ENCODE measurements around the gene APOLD1.
"Not testable (repeated sequence)": the region's sequence is repeated elsewhere in the genome, so short reads cannot be mapped to it uniquely, and the experiment has no call there.

The APOLD1 gene, protein sequence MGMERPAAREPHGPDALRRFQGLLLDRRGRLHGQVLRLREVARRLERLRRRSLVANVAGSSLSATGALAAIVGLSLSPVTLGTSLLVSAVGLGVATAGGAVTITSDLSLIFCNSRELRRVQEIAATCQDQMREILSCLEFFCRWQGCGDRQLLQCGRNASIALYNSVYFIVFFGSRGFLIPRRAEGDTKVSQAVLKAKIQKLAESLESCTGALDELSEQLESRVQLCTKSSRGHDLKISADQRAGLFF

DNA sequence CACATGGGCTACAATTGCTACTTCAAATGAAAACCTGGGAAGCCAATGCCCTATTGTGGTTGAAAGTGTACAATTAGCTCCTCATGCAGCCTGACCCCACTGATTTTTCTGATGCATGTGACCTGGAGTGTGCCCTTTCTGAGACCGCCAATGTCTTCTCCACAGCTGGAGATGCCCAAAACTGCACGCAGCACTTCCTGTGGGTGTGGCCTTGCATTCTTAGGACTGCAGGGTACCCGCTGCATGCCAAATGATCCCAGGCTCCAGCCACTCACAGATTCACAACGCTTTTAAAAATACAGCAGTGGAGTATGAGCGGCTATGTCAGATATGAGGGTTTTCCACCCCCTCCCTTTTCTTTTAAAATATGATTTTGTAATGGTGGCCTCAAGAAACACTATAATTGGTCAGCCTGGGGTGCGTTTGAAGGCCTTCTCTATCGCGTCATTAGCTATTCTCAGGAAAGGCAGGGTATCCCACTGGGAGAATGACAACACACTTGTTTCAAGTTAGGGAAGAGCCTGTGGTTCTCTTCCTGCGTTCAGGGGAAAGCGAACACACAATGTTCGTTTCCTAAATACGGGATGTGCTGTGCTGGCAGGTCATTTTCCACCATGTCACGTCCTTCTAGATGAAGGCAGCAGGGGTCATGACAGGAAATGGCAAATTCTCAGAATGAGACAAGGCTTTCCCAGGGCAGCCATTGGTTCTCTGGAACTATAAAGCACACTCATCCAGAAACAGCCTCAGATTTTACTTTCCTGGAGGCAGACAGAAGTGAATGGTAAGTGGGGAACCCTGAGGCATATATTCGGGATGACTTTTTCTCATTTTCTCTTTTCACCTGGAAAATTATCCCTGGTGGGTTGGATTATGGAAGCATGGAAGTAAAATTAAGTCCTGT is at the start of gene APOLD1:
Gene APOLD1 (plus strand): TSS at position 749 of the 904 bp plus-strand sequence. CDS start 33 bp downstream, at position 782.
- FAIRE-seq = no peak

DNA sequence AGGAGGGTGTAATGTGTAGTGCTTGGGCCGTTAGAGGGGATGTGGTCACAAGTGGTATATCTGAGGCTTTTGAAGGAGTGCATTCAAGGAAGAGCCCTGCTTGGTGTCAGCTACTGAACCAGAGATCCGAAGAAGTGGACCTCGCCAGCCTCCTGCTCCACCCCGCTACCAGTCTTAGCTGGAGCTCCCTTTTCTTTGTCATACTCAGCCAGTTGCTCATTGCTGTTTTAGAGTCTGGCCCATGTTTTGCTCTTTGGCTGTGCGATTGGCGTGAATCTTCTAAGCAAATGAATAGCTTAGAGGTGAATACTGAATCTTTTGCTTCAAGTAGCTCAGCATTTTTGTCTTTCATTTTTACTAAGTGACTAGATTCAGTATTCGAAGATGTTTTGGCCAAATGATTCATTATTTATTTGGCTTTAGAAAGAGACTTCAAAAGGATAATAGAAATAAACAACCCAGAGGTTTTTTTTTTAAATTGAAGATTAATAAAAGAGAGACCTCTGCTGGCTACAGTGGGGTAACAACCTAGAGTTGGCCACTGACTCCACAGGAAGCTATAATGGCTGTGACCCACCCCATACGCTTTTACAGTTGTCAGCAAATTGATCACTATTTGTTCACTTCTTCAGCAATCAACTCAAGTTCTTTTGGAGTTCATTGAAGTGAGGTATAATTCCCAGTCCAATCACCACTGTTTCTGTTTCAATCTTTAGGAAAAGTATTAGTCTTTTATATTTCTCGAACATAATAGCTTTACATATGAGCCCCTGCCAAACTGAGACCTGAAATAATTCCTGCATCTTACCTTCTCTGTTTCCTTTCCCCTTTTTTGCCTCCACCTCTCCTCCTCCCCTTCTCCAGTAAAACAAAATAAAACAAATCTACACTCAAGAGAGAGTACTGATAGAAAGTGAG is 48.4 kb upstream of the APOLD1 start:
- FAIRE-seq = peak; percentile 92

DNA sequence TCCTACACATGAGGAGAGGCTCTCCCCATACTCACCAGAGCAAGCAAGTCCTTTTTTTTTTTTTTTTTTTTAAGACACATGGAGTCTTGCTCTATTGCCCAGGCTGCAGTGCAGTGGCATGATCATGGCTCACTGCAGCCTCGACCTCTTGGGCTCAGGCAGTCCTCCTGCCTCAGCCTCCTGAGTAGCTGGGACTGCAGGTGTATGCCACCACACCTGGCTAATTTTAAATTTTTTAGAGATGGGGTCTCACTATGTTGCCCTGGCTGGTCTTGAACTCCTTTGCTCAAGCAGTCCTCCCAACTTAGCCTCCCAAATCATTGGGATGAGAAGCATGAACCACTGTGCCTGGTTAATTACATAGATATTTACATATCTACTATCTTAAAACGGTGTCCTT is 47.3 kb upstream of the APOLD1 start:
- FAIRE-seq = not testable (repeated sequence)

DNA sequence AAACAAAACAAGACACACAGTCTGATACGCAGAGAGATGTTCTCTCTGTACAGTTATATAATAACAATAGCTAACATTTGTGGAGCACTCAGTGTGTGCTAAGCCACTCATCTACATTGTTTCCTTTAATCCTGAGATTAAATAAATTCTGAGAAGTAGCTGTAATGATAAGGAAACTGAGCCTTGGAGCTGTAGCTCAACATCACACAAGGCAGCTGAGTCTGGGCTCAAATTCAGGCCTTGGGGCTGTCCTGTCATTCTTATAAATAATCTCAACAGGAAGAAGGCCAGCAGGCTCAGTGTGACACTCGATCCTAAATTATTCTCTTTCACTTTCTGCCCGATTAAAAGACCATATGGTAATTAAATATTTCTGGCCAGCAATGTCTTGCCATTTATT is 43.8 kb upstream of the APOLD1 start:
- FAIRE-seq = no peak

DNA sequence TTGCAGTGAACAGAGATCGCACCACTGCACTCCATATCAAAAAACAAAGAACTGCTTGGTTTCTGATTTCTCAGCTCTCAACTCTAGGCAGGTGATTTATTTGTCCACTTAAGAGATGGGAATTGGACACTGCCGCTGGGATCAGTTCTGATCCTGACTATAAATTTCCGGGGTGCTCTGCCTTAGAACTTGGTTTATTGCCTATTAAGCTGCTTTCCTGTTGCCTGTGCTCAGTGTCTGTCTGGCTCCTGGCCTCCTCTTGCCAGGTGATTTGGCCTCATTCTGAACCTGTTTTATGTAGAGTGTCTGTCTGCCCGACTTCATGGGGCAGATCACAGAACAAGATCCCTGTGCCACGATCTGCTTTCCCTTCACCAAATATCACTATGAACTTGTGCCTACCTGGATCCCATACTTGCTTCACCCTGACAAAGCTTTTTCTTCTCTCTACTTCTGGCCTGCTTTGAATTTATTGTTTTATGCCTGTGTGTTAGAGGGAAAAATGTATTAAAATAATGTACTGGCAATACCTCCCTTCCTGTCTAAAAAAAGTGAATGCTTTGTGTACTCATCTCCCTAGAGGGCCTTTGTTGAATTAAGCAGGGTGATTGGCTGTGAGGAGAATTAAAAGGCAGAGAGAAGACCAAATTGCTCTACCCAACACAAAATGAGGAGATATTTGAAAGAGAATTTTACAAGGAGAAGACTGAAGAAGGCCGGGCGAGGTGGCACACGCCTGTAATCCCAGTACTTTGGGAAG is 40.7 kb upstream of the APOLD1 start:
- no peak for FAIRE-seq

DNA sequence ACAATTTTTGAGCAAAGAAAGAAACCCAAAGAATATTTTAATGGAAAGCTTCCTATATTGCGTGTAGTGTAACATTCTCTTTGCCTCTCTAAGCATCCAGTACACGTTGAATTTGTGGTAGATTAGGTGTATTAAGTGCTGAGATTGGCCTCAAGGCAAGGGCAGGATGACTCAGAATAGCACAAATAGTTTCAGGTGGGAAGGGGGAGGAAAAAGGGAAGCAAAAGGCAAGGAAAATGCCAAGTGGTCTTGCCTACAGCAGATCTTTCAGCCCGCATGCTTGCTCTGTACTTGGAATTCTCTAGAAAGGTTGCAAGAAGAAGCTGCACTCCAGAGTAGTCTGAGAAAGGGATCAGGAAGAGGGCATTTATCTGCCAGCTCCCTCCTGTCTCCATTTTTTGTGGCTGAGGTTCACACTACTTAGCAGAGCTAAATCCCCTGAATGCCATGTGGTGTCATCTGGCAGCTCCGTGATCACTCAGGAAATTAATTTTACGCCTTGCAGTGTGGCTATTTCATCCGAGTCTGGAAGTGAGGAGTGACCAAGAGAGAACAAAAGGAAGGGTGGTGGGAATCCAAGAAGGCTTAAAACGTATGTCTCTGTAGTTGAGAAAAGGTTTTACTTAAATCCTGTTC is 39.8 kb upstream of the APOLD1 start:
- no peak for FAIRE-seq

DNA sequence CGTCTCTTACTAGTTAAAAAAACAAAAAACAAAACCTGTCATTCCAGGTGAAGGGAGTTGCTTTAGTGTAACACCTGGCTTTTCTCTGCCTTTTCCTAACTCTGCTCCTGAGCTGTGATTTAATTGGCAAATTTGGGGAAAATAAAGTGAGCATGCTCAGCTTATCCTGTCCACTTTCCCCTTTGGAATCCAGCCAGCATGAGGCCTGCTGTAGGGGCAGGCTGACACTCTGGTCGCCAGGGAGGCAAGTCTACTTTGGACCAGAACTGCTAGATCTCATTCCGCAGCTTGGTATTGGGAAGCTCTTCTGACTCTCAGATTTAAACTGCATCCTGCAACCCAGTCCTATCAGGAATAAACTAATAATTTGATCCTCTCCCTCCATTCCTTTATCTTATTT is 38.2 kb upstream of the APOLD1 start:
- FAIRE-seq = no peak

DNA sequence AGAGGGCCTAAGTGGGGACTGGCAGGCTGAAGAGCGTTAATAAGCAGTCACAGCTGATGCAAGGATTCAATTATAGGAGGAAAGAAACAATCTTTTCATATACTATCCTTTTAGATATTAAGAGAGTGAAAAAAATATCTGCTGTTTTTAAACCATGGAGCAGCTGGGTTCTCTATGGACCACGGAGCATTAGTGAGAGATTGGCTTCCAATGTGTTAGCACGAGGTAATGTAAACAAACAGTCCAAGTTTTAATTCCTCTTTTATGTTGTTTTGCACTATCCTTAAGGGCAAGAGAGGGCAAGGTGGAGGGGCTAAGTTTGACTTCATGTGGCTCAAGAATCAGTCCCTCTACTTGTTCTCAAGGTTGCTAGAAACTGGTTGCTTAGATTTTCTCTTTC is 37.4 kb upstream of the APOLD1 start:
- no peak for FAIRE-seq

DNA sequence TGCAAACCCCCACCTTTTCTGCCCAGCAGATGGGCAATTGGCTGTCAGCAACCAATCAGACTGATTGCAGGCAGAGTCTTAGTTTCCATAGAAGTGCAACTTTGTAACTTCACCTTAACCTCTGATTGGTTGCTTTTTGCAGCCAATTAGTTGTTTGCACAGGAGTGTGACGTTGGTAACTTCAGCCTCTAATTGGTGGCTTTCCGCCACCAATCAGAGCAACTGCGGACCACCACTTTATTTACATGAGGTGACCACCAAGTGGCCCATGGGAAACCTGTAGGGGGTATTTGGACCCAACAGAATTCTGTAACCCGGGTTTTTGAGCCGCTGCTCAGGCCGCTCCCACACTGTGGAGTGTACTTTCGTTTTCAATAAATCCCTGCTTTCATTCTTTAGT is 36.0 kb upstream of the APOLD1 start:
- FAIRE-seq = peak; percentile 89

DNA sequence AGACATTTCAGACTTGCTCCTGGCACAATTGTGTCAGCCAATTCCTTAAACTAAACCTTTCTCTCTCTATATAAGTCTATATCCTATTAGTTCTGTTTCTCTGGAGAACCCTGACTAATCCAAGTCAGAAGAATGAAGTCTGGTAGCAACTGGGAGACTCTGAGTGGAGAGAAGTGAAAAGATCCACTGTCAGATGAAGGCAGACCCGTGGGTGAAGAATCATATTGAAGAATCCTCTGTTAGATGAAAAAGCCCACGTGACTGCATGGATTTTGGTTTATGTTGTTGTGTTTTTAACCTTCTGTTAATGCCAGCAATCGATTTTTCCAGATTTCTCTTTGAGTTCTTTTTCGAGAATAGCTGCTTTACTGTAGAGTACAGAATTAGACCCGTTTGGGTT is 29.5 kb upstream of the APOLD1 start:
- no peak for FAIRE-seq

DNA sequence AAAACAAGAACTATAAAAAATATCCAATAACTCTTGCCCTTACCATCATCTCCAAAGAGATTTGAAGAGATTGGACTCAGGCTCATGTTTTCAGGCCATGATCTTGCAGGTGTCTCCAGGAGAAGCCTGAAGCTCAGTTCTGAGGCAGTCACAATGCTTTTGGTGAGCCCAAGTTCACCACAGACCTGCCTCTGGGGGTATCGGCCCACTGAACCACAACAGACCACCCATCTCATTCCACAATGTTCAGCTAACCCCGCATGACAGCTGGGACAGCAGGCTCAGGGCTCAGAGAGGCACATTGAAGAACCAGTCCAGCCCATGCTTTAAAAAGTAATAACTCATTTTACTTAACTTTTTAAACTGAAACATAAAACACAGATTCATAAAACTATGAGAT is 28.3 kb upstream of the APOLD1 start:
- FAIRE-seq = no peak

DNA sequence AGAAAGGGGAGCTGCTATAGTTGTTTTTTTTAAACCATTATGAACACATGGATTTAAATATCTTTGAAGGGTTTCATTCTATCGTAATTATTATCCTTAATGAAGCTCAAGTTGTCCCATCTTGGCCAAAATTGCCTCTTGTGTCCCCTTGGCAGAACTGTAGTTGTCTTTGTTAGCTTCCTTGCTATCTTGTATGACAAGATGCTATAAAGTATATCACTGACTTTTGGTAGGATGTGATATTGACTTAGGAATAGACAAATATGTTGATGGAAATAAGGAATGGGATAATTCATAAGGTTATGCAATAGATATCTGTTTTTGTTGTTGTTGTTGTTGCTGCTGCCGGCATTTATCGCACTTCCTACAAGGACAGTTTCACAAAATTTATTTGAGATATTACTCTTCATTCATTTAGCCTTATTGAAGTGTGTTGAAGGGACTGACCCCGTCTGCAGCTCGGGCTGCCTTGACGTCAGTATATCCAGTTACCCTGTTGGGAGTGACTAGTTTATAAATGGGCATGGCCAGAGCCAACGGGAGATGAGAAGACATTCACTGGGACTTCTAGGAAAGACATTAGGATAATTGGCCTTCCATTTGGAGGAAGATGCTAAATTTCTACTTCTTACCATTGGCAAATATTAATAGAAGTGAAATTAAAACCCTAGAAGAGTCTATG is 26.1 kb upstream of the APOLD1 start:
- FAIRE-seq = no peak

DNA sequence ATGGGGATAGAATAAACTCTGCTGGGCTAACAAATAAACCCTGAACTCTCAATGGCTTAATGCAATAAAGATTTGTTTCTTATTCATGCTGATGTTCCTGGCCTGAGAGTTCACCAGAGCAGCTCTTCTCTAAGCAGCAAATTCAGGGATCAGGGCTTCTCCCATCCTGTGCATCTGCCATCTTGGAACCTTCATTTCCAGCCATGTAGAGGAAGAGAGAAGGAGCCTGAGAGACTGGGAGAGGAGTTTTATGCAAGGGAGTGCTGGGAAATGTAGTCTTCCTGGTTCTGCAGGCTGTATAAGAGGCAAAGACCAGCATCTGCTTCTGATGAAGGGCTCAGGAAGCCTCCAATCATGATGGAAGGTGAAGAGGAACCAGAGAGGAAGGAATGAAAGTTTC is 20.6 kb upstream of the APOLD1 start:
- FAIRE-seq = no peak

DNA sequence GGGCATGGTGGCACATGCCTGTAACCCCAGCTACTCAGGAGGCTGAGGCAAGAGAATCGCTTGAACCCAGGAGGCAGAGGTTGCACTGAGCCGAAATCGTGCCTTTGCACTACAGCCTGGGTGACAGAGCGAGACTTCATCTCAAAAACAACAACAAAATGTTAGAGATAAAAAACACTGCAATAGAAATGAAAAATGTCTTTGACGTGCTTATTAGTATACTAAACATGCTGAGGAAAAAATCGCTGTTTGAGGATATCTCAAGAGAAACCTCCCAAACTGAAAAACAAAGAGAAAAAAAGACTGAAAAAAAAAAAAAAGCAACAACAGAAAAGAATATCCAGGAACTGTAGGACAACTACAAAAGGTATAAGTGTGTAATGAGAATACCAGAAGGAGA is 15.2 kb upstream of the APOLD1 start:
- FAIRE-seq = no peak

DNA sequence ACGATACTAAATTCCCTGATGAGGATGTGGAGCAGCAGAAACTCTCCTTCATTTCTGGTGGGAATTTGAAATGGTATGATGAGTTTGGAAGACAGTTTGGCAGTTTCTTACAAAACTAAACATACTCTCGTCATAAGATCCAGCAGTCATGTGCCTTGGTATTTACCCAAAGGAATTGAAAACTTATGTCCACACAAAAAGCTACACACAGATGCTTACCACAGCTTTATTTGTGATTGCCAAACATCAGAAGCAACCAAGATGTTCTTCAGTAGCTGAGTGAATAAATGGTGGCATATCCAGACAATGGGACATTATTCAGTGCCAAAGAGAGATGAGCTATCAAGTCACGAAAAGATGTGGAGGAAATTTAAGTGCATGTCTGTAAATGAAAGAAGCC is 10.7 kb upstream of the APOLD1 start:
- no peak for FAIRE-seq

DNA sequence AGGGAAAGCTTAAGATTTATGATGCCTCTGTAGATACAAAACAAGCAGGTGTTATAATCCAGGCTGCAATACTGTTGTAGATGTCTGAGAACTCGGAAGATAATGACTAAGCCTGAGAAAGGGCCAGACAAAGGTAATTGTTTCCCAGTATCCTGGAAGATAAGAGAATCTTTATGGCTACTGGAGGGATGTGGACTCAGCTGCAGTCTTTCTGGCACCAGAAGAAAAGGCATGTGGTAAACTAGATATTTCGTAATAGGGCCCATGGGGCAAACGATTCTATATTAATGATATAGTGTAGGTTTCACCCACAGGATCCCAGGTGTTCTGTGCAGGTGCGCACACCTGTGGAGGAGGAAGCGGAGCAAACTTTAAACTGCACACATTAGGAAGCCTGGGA is 9.2 kb upstream of the APOLD1 start:
- FAIRE-seq = no peak

DNA sequence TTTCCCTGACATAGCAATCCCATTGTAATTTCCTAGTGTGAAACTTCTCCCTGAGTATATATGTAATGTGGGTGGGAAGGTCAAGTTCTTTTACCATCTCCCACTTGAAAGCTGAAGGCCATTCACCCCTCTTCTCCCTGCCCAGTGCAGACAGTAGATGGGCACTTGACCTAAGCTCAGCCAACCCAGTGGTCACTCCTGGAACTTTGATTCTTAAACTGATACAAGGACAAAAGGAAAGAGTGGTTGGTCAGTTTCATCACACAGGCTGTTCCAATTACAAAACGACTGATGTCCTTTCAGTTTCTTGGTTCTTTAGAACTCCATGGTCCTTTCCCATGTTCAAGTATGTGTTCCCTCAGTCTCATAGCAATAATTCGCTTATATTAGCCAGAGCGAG is 8.4 kb upstream of the APOLD1 start:
- no peak for FAIRE-seq

DNA sequence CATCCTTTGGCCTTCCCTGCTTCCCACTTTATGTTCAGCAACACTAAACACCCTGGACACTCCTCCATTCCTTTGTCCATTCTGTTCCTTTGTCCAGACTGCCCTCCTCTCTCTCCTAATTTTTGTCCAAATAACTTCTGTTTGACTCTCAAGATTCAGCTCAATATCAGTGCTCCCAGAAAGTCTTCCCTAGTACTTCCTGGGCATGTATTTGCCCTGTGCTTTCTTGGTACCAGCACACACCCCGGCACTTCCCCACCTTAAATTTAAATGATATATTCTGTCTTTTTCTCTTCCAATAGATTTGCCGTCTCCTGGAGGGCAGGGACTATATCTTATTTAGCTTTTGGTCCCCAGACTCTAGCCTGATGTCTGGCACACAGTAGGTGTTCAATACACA is 6.5 kb upstream of the APOLD1 start:
- FAIRE-seq = no peak

DNA sequence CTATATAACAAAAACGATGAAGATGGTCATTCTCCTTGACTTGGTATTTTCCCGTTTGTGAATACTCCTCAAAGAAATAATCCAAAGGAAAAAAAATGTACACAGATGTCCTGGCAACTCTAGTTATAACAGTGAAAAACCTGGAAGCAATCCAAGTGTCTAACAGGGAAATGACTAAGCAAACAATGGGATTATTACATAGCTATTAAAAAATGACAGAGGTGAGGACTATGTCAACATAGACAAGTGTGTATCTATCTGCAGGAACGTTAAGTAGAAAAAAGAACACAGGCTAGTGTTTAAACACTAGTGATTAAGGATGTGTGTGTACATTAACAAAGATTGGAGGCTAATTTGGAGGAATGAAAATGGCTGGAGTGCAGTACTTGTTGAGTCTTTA is 5.9 kb upstream of the APOLD1 start:
- no peak for FAIRE-seq

DNA sequence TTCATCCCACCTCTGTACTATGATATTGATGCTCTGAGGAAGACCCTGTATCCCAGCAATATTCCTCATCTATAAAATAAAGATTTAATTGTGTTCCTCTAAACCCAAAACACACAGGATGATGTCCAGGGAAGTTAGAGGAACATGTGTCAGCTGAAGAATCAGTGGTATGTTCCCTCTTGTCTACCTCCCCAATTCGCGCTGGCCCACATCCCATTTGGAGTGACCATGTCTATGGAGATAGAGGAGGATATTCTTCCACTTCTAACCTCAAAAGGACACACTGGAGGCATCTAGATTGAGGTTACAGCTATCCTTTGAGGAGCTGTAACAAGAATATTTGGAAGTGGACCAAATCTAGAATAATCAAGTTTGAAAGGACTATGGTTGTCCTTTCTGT is 1.3 kb upstream of the APOLD1 start:
- no peak for FAIRE-seq

DNA sequence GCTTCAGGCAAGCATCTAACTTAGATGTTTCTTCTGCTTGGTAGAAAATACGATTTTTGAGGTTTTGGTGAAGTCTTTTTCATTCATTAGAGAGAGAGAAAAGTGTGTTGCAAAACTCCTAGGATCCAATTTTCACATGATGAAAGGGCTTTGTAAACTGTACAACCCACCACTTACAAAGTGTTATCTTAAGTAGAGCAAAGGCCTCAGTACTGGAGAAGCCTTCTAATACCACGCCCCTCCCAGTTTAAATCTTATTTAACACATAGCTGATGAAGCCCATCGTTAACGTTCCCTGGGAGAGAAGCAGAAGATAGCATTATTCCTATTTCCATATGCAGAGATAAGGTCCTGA is 869 bp downstream of the APOLD1 start:
- FAIRE-seq = no peak

Measured in endometrium (tissue), 2 donors.